ENCODE measurements around the gene NOL3.
"Not testable (repeated sequence)": the region's sequence is repeated elsewhere in the genome, so short reads cannot be mapped to it uniquely, and the experiment has no call there.

- not testable (repeated sequence) for TF ChIP-seq TCF7L2 (IDR thresholded peaks at IDR 0.05; ENCODE audit: low read depth, low read length); ZNF18 (CRISPR knock-in tag; IDR thresholded peaks at IDR 0.05; ENCODE audit: insufficient replicate concordance); ZNF33A (CRISPR knock-in tag; IDR thresholded peaks at IDR 0.05; ENCODE audit: borderline replicate concordance); HMGXB4 (CRISPR knock-in tag; IDR thresholded peaks at IDR 0.05; ENCODE audit: borderline replicate concordance in 1 of 2, low read depth in 1 of 2); ZNF549 (CRISPR knock-in tag; IDR thresholded peaks at IDR 0.05); KDM1A (CRISPR knock-in tag; IDR thresholded peaks at IDR 0.05); ZUFSP (CRISPR knock-in tag; IDR thresholded peaks at IDR 0.05; ENCODE audit: borderline replicate concordance); ATF3 (CRISPR knock-in tag; IDR thresholded peaks at IDR 0.05)
These were observed 47.5 kb upstream of the NOL3 start for GRCh38 chr16:67122799-67123198.
